Endothelial cell of umbilical vein (primary cell): ENCODE data around the gene PCP4L1. TPM values are rescaled to one million over a fixed set of nuclear protein-coding genes. Genes with fewer than 3 reads are reported as not detected.

Source experiments
- BruUV-seq: library from RNA; stranded (reverse); fragments of 400-500 nt; replicated peaks from 2 replicates; lab custom pipeline; 2021; lab: Mats Ljungman, UMichigan
- CTCF ChIA-PET: fragments of 300-600, 350-600 bp; sonication (Branson Sonifier 250); formaldehyde crosslinking; loops from one replicate; lab custom pipeline; 2021; ENCODE audit warnings: antibody characterized with exemption, inconsistent platforms; lab: Charles Lee
- POLR2A ChIA-PET: fragments of 300-600, 350-600 bp; sonication (Branson Sonifier 250); formaldehyde crosslinking; loops from one replicate; lab custom pipeline; 2021; ENCODE audit warnings: antibody characterized with exemption, inconsistent platforms; lab: Charles Lee
- DNase-seq: peaks from one replicate; pipeline ENCODE4 v3.0.0-alpha.2; 2011; ENCODE audit warnings: low read depth, low spot score
- FAIRE-seq: peaks from 2 replicates; lab custom pipeline; 2011; peaks lifted over from hg19 to GRCh38; lab: Jason Lieb, UNC
- H2AFZ ChIP-seq: 2 replicates; pipeline ENCODE4 v1.6.0; 2012; ENCODE audit warnings: low read depth, low read length, control low read depth, inconsistent platforms
- H3K27ac ChIP-seq: 2 replicates; pipeline ENCODE4 v1.5.1; 2011; ENCODE audit warnings: low read depth, mild to moderate bottlenecking, control low read depth, low read length, moderate library complexity; ENCODE audit not compliant: insufficient read depth
- H3K27me3 ChIP-seq, 2 experiments: 2 replicates each; pipeline versions ENCODE4 v1.6.0 to v1.6.1; 2011; ENCODE audit warnings: low read length in 2 of 2, mixed read lengths in 1 of 2; ENCODE audit not compliant: control insufficient read depth in 2 of 2, insufficient read depth in 2 of 2
- H3K36me3 ChIP-seq, 2 experiments: 2 replicates in 1 of 2; 3 replicates in 1 of 2; pipeline ENCODE4 v1.5.1; 2011; ENCODE audit warnings: low read length in 2 of 2, mild to moderate bottlenecking in 1 of 2, moderate library complexity in 1 of 2; ENCODE audit not compliant: control insufficient read depth in 2 of 2, insufficient read depth in 2 of 2; ENCODE audit errors: extremely low read depth in 1 of 2
- H3K4me1 ChIP-seq: 3 replicates; pipeline ENCODE4 v1.5.1; 2011; ENCODE audit warnings: mild to moderate bottlenecking, low read length; ENCODE audit not compliant: control insufficient read depth, insufficient read depth; ENCODE audit errors: extremely low read depth
- H3K4me2 ChIP-seq: 2 replicates; pipeline ENCODE4 v1.6.1; 2011; ENCODE audit warnings: low read length, control low read depth, mixed read lengths; ENCODE audit not compliant: insufficient read depth
- H3K4me3 ChIP-seq, 3 experiments: fragments of 200-600 bp in 1 of 3; sonication (generic), shearing (Covaris generic) in 1 of 3; replicated peaks in 1 of 3; 2 replicates each; pipeline ENCODE4 v1.5.1; 2011 to 2016; ENCODE audit warnings: control low read depth in 3 of 3, low read length in 3 of 3, mild to moderate bottlenecking in 2 of 3, inconsistent platforms in 1 of 3, low read depth in 1 of 3, moderate library complexity in 1 of 3; ENCODE audit not compliant: insufficient read depth in 1 of 3
- H3K79me2 ChIP-seq: 2 replicates; pipeline ENCODE4 v1.6.0; 2012; ENCODE audit warnings: low read length, inconsistent platforms; ENCODE audit not compliant: control insufficient read depth, insufficient read depth
- H3K9ac ChIP-seq: replicated peaks from 2 replicates; pipeline ENCODE3; 2011; ENCODE audit warnings: low read length, control low read depth; ENCODE audit not compliant: insufficient read depth; ENCODE audit errors: extremely low read depth
- H3K9me1 ChIP-seq: replicated peaks from 3 replicates; pipeline ENCODE4 v1.6.0; 2011; ENCODE audit warnings: mild to moderate bottlenecking, low read length; ENCODE audit not compliant: control insufficient read depth, insufficient read depth; ENCODE audit errors: extremely low read depth
- H3K9me3 ChIP-seq: replicated peaks from 2 replicates; pipeline ENCODE4 v1.5.1; 2012; ENCODE audit warnings: low read length, inconsistent platforms; ENCODE audit not compliant: control insufficient read depth, insufficient read depth
- H4K20me1 ChIP-seq: replicated peaks from 2 replicates; pipeline ENCODE3; 2011; ENCODE audit warnings: mild to moderate bottlenecking, low read length; ENCODE audit not compliant: control insufficient read depth, insufficient read depth; ENCODE audit errors: extremely low read depth
- CTCF ChIP-seq, 2 donors: IDR thresholded peaks; 1 replicate in 1 of 2; 2 replicates in 1 of 2; pipeline ENCODE4 v1.5.1; 2011; ENCODE audit warnings: low read length in 2 of 2, mild to moderate bottlenecking in 2 of 2, moderate library complexity in 2 of 2, control low read depth in 1 of 2, inconsistent platforms in 1 of 2, low read depth in 1 of 2; ENCODE audit not compliant: insufficient read depth in 1 of 2; ENCODE audit errors: extremely low read depth in 1 of 2
- EZH2 ChIP-seq: IDR thresholded peaks from 2 replicates; pipeline ENCODE4 v1.6.1; 2012; ENCODE audit warnings: borderline replicate concordance, low read depth, mild to moderate bottlenecking, moderate library complexity, low read length, inconsistent platforms; ENCODE audit not compliant: severe bottlenecking
- FOS ChIP-seq: IDR thresholded peaks from 2 replicates; pipeline ENCODE4 v1.6.1; 2011; ENCODE audit warnings: mild to moderate bottlenecking, low read length, moderate library complexity, borderline replicate concordance; ENCODE audit not compliant: insufficient read depth
- GATA2 ChIP-seq: IDR thresholded peaks from 2 replicates; pipeline ENCODE4 v1.7.0; 2011; ENCODE audit warnings: low read depth, mild to moderate bottlenecking, moderate library complexity, mixed read lengths, low read length; ENCODE audit not compliant: insufficient read length, insufficient read depth
- JUN ChIP-seq: IDR thresholded peaks from 2 replicates; pipeline ENCODE4 v1.6.1; 2011; ENCODE audit warnings: borderline replicate concordance, low read depth; ENCODE audit not compliant: insufficient read length, insufficient read depth
- MYC ChIP-seq: IDR thresholded peaks from one replicate; pipeline ENCODE4 v1.6.1; 2011; ENCODE audit warnings: mild to moderate bottlenecking, low read depth, low read length
- POLR2A ChIP-seq: IDR thresholded peaks from 2 replicates; pipeline ENCODE4 v1.6.1; 2012; ENCODE audit warnings: low read depth, mild to moderate bottlenecking, control low read depth, low read length
- POLR2AphosphoS5 ChIP-seq: IDR thresholded peaks from 2 replicates; pipeline ENCODE4 v1.6.1; 2012; ENCODE audit warnings: low read depth, mild to moderate bottlenecking, control low read depth, low read length, moderate library complexity; ENCODE audit not compliant: insufficient read depth
- dilution Hi-C: fragments of 300-500 bp; cut with MboI; formaldehyde crosslinking; loops from one replicate; pipeline ENCODE4 v1.15.0; 2019; ENCODE audit warnings: low sequenced_read_pairs; ENCODE audit not compliant: extremely low pct_ligation_motif_present
- intact Hi-C: fragments of 100-400 bp; cut with micrococcal nuclease; formaldehyde crosslinking; loops from one replicate; pipeline ENCODE4 v1.10.0; 2022
- polyA plus RNA-seq, 4 experiments: library from polyadenylated mRNA; depleted of rRNA in 3 of 4; stranded (reverse) in 3 of 4; unstranded in 1 of 4; fragments of >200 nt; gene quantifications; 2 replicates each; pipeline versions ENCODE4 v1.2.1 to v1.2.3, GENCODE V29; 2011 to 2012; ENCODE audit warnings: missing spikeins in 1 of 4
- total RNA-seq: library from RNA; stranded (reverse); gene quantifications from 2 replicates; pipeline ENCODE4 v1.2.3, GENCODE V29; 2021
- TF ChIP-seq, protein P1 (sequence below): IDR thresholded peaks from 2 replicates; pipeline ENCODE4 v1.6.1; 2011; ENCODE audit not compliant: insufficient read depth, insufficient read length

Gene PCP4L1
- total and polyA plus RNA-seq, 2 donors (not counting 3 experiments of a cell fraction or from before 2014, with no cell fraction given): not detected

GRCh38 chr1:161300478-161300877 lies 41.9 kb downstream of the PCP4L1 start:
- no peak overlapping the region for H3K9ac ChIP-seq
- FAIRE-seq (no peak), DNase-seq (no peak)
- BruUV-seq: no TSS peak
- H4K20me1 ChIP-seq: no peaks in the 10 kb centered on the region
- no peak overlapping the region for H3K4me3 ChIP-seq
- peaks cover 4% of the 10 kb centered on the region for H3K79me2 ChIP-seq
- no peaks in the 10 kb centered on the region for H3K27me3 ChIP-seq
- intact Hi-C loops (no loop called here), dilution Hi-C loops (no loop called here)
- POLR2A ChIA-PET: no interaction called here
- peaks cover 31% of the 10 kb centered on the region for H3K4me1 ChIP-seq
- H3K36me3 ChIP-seq: no peaks in the 10 kb centered on the region
- no peak overlapping the region for H3K27ac ChIP-seq
- H3K9me3 ChIP-seq: no peaks in the 10 kb centered on the region
- H3K9me1 ChIP-seq: no peaks in the 10 kb centered on the region
- no peak overlapping the region for H2AFZ ChIP-seq
- H3K4me2 ChIP-seq: no peak overlapping the region
- CTCF ChIA-PET: interaction anchor here (1.5 to 2.3 kb wide), 2 partner anchors 9 to 14 kb away, joined by 3 to 8 read pairs; partner anchors contain the start of gene SDHC
- TF ChIP-seq, protein P1, sequence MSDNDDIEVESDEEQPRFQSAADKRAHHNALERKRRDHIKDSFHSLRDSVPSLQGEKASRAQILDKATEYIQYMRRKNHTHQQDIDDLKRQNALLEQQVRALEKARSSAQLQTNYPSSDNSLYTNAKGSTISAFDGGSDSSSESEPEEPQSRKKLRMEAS: no peak
- TF ChIP-seq POLR2AphosphoS5 (no peak), JUN (no peak), POLR2A (no peak), MYC (no peak), CTCF (IDR thresholded peaks at IDR 0.05; ENCODE audit: extremely low read depth in 1 of 2, insufficient read depth in 1 of 2, low read depth in 1 of 2, low read length in 2 of 2) (no peak), FOS (no peak), GATA2 (no peak), EZH2 (no peak)
